Heart left ventricle (tissue), 16 donors: ENCODE measurements around the gene BLACAT1. TPM values are rescaled to one million over a fixed set of nuclear protein-coding genes. Genes with fewer than 3 reads are reported as not detected.
"Not testable (repeated sequence)": the region's sequence is repeated elsewhere in the genome, so short reads cannot be mapped to it uniquely, and the experiment has no call there.

ENCODE experiments used
- ATAC-seq, 4 donors: fragments of 200-7000 bp; cut with Tn5 transposase; one replicate each; pipeline ENCODE4 v1.9.1; 2020 to 2022; ENCODE audit warnings: moderate library complexity in 4 of 4, mild to moderate bottlenecking in 3 of 4, moderate number of reproducible peaks in 1 of 4
- DNase-seq, 5 donors: peaks; one replicate each; pipeline ENCODE4 v3.0.0-alpha.2; 2020
- H3K27ac ChIP-seq, 12 donors: fragments of 200-600 bp; sonication (generic) in 4 of 12; one replicate each; pipeline versions ENCODE4 v1.5.0 to v1.8.0; 2016 to 2022; ENCODE audit warnings: mild to moderate bottlenecking in 2 of 12
- H3K27me3 ChIP-seq, 9 donors: fragments of 200-600 bp; sonication (generic) in 2 of 9; one replicate each; pipeline versions ENCODE4 v1.5.1 to v1.8.0; 2016 to 2022; ENCODE audit warnings: mild to moderate bottlenecking in 3 of 9
- H3K36me3 ChIP-seq, 9 donors: fragments of 200-600 bp; sonication (generic) in 2 of 9; one replicate each; pipeline versions ENCODE4 v1.5.0 to v1.8.0; 2018 to 2022; ENCODE audit warnings: mild to moderate bottlenecking in 2 of 9
- H3K4me1 ChIP-seq, 12 donors: fragments of 200-600 bp; sonication (generic) in 4 of 12; one replicate each; pipeline versions ENCODE4 v1.5.0 to v1.8.0; 2016 to 2022; ENCODE audit warnings: mild to moderate bottlenecking in 3 of 12
- H3K4me3 ChIP-seq, 12 donors: fragments of 200-600 bp; sonication (generic) in 4 of 12; one replicate each; pipeline versions ENCODE4 v1.5.0 to v1.8.0; 2017 to 2022; ENCODE audit warnings: mild to moderate bottlenecking in 9 of 12, moderate library complexity in 4 of 12
- H3K9me3 ChIP-seq, 12 donors: fragments of 200-600 bp; sonication (generic) in 4 of 12; one replicate each; pipeline versions ENCODE4 v1.5.0 to v1.8.0; 2016 to 2022; ENCODE audit warnings: mild to moderate bottlenecking in 1 of 12
- POLR2A ChIP-seq, 2 donors: fragments of 450-650 bp; IDR thresholded peaks; one replicate each; pipeline ENCODE4 v1.6.1; 2017; ENCODE audit warnings: antibody characterized with exemption in 2 of 2, mild to moderate bottlenecking in 2 of 2, moderate library complexity in 2 of 2
- WGBS, 4 donors: extraction: QIAGEN DNeasy Blood & Tissue Kit in 2 of 4; methylation state at CpG; one replicate each; pipeline versions ENCODE4 v1.1.5 to v1.1.7; 2013 to 2018; 5-methylcytosine and 5-hydroxymethylcytosine counted together
- intact Hi-C, 10 donors: fragments of 100-400 bp; cut with DNase I; formaldehyde crosslinking; loops; one replicate each; pipeline versions ENCODE4 v1.11.1 to v1.14.2; 2022
- polyA plus RNA-seq, 2 donors: library from polyadenylated mRNA; stranded (reverse); fragments of 200-250 nt; gene quantifications; one replicate each; pipeline ENCODE4 v1.2.3, GENCODE V29; 2013
- total RNA-seq, 9 donors: library from RNA; depleted of rRNA in 2 of 9; stranded (reverse); fragments of >200 nt in 2 of 9; fragmentation: NEBNext Ultra II Directional in 3 of 9; extraction: Animal tissue kit (Norgen Biotek cat#: 25700) in 3 of 9; gene quantifications; one replicate each; pipeline versions ENCODE4 v1.1.0 to v1.2.4, GENCODE V29; 2016 to 2023
- TF ChIP-seq, protein P1 (sequence below), 12 donors: fragments of 200-600 bp; sonication (generic) in 4 of 12; IDR thresholded peaks; one replicate each; pipeline versions ENCODE4 v1.5.0 to v1.8.0; 2018 to 2022; ENCODE audit warnings: antibody characterized with exemption in 12 of 12, mild to moderate bottlenecking in 5 of 12
- donor health status: ischemic (EF 13 %, LVEDD 7.1; RV severe dilation, severe dysfunction).
- donor health status: healthy with polysubstance abuse.
- donor health status: DM: no; HTN: yes; CAD: no.
- donor health status: DM: no; HTN: no; CAD: no.
- donor health status: ischemic (EF 25% LVEDD 6.9; RV normal size, moderate dysfunction).
- donor health status: ischemic (EF 25% LVEDD 5.7; RV mildly dilated, moderate dysfunction).
- donor health status: healthy.
- donor health status: DM: yes; HTN: yes; CAD: no.
- donor health status: ischemic (EF 35%, LVEDD 5.7; RV mildly dilated, moderate dysfunction).
- donor health status: nonischemic (EF 11% LVEDD 7.7; RV severe dilation, severe dysfunction).
- donor health status: DM: yes; HTN: yes; CAD: no.
- donor health status: PGD.
- donor health status: ischemic (EF 29% LVEDD 5.4; RV normal size, mild dysfunction).
- donor health status: nonischemic (EF 23%, LVEDD 6.1; RV moderate dilation, normal function).

Gene BLACAT1
- total and polyA plus RNA-seq, 11 donors = 0.27 TPM; not detected in 10

DNA sequence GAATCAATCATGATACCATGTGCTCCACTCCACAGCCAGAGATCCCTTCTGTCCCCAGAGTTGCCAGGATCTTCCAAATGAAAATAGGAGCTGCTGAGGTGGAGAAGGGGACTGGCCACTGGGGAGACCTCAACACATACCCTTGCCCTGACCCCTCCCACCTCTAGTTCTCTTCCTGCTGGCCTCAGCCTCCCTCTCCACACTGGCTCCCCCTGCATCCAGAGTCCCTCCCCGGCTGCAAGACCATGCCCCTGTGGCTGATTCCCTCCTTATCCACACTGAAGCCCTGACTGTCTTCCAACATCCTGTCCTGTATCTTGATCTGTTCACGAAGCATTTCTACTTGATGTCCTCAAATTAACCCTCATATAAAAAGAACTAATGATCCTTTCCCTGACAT lies 27.5 kb upstream of the BLACAT1 start:
- DNase-seq (no peak), ATAC-seq (no peak)
- Histone ChIP-seq H3K27me3 (peaks cover 0 to 39% (median 16%) of the 10 kb centered on the region in 9 donors), H3K36me3 (no peaks in the 10 kb centered on the region), H3K4me3 (no peak overlapping the region), H3K9me3 (no peaks in the 10 kb centered on the region), H3K27ac (no peak overlapping the region), H3K4me1 (peaks cover 0 to 5% (median 0%) of the 10 kb centered on the region in 12 donors)
- intact Hi-C loops = loop anchor here in 6 of 10 donors (2.0 to 10.0 kb wide), 7 partner anchors 46 to 209 kb away; partner anchors contain the start of gene KLHDC8A (in 2 of the 6)
- WGBS, 4 donors = 25 to 39% (median 37%) methylated on average over 2 of the region's 2 CpGs
- no peak for TF ChIP-seq POLR2A (IDR thresholded peaks at IDR 0.05)
- TF ChIP-seq, protein P1, sequence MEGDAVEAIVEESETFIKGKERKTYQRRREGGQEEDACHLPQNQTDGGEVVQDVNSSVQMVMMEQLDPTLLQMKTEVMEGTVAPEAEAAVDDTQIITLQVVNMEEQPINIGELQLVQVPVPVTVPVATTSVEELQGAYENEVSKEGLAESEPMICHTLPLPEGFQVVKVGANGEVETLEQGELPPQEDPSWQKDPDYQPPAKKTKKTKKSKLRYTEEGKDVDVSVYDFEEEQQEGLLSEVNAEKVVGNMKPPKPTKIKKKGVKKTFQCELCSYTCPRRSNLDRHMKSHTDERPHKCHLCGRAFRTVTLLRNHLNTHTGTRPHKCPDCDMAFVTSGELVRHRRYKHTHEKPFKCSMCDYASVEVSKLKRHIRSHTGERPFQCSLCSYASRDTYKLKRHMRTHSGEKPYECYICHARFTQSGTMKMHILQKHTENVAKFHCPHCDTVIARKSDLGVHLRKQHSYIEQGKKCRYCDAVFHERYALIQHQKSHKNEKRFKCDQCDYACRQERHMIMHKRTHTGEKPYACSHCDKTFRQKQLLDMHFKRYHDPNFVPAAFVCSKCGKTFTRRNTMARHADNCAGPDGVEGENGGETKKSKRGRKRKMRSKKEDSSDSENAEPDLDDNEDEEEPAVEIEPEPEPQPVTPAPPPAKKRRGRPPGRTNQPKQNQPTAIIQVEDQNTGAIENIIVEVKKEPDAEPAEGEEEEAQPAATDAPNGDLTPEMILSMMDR (IDR thresholded peaks at IDR 0.05) = no peak

GRCh38 chr1:205482587-205482986 lies 26.7 kb upstream of the BLACAT1 start:
- H3K4me1 ChIP-seq = peaks cover 0 to 11% (median 0%) of the 10 kb centered on the region in 12 donors
- not testable (repeated sequence) for H3K27ac ChIP-seq

DNA sequence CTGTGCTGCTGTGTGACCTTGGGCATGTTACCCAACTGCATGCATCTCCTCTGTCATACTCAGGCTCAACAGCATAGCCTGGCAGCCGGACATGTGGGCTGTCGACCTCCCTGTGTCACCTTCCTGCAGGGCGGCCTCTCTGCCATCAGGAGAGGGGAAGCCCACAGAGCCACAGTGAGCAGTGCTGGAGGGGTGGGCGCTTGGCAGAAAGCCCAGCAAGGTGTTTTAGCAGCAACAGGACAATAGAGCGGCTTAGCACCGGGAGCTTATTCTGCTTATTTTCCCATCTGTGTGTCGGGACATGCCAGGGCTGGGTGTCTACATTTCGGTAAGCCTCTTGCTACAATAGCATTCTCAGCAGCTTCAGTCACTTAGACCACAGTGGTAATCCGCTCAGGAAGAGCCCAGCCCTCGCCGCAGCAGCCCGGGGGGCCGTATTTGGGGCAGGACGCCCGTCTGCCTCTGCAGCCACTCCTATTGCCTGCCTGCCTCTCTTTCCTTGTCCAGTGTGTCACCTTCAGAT lies 25.8 kb upstream of the BLACAT1 start:
- Histone ChIP-seq H3K9me3 (no peaks in the 10 kb centered on the region), H3K4me3 (no peak overlapping the region), H3K36me3 (no peaks in the 10 kb centered on the region), H3K27me3 (peaks cover 0 to 41% (median 16%) of the 10 kb centered on the region in 9 donors), H3K27ac (no peak overlapping the region), H3K4me1 (peaks cover 0 to 14% (median 0%) of the 10 kb centered on the region in 12 donors)
- ATAC-seq (no peak), DNase-seq (no peak)
- intact Hi-C loops = loop anchor here in 6 of 10 donors (2.0 to 10.0 kb wide), 7 partner anchors 44 to 207 kb away; partner anchors contain the start of gene KLHDC8A (in 2 of the 6)
- TF ChIP-seq POLR2A (IDR thresholded peaks at IDR 0.05) = no peak
- TF ChIP-seq, protein P1 (IDR thresholded peaks at IDR 0.05) = no peak
- WGBS, 4 donors = 55 to 77% (median 60%) methylated on average over 13 to 15 of the region's 15 CpGs

More at GRCh38 chr1:205482587-205482986, 26.7 kb upstream of the BLACAT1 start:
- peaks cover 0 to 39% (median 16%) of the 10 kb centered on the region in 9 donors for H3K27me3 ChIP-seq
- not testable (repeated sequence) for H3K36me3 ChIP-seq, DNase-seq, ATAC-seq, H3K4me3 ChIP-seq, H3K9me3 ChIP-seq
- WGBS, 4 donors = 91 to 96% (median 94%) methylated on average over 11 of the region's 11 CpGs
- intact Hi-C loops = loop anchor here in 6 of 10 donors (2.0 to 10.0 kb wide), 7 partner anchors 45 to 208 kb away; partner anchors contain the start of gene KLHDC8A (in 2 of the 6)

DNA sequence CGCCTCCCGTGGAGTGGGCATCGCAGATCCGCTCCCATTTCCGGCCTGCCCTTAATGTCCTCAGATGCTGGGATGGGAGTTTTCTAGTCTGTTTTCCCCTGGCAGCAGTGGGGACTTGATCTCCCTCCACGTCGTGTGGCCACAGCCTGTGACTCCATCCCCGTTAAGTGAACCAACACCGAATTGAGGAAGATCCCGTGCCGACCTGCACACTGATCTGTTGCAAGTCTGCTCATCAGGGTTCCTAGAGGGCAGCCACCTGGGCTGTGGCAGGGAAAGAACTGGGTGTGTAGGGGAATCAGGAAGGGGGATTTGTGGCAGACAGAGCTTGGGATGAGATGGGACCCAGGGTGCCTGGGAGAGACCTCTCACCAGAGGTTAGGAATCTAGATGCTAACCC lies 25.4 kb upstream of the BLACAT1 start:
- peaks cover 0 to 1% (median 0%) of the 10 kb centered on the region in 12 donors for H3K9me3 ChIP-seq
- H3K4me1 ChIP-seq = peaks cover 0 to 14% (median 0%) of the 10 kb centered on the region in 12 donors
- 59 to 70% (median 64%) methylated on average over 11 of the region's 11 CpGs for WGBS, 4 donors
- TF ChIP-seq, protein P1 (IDR thresholded peaks at IDR 0.05) = no peak
- TF ChIP-seq POLR2A (IDR thresholded peaks at IDR 0.05) = no peak
- no peak overlapping the region for H3K27ac ChIP-seq
- DNase-seq (no peak), ATAC-seq (no peak)
- H3K27me3 ChIP-seq = peaks cover 0 to 44% (median 16%) of the 10 kb centered on the region in 9 donors
- intact Hi-C loops = loop anchor here in 6 of 10 donors (5.0 to 10.0 kb wide), 6 partner anchors 44 to 206 kb away; partner anchors contain the start of gene KLHDC8A (in 2 of the 6)
- no peaks in the 10 kb centered on the region for H3K36me3 ChIP-seq
- no peak overlapping the region for H3K4me3 ChIP-seq
